Right lobe of liver (tissue), 6 donors: ENCODE results near the gene PPP6R1. TPM values are rescaled to one million over a fixed set of nuclear protein-coding genes. Genes with fewer than 3 reads are reported as not detected.

Experiments
- ATAC-seq, 4 donors: fragments of 200-7000 bp; cut with Tn5 transposase; one replicate each; pipeline ENCODE4 v1.9.1; 2020; ENCODE audit warnings: mild to moderate bottlenecking in 4 of 4, moderate library complexity in 4 of 4
- DNase-seq, 3 donors: peaks; one replicate each; pipeline ENCODE4 v3.0.0-alpha.2; 2020
- H3K27ac ChIP-seq, 3 donors: fragments of 200-600 bp; one replicate each; pipeline ENCODE4 v1.8.0; 2022
- H3K27me3 ChIP-seq, 2 donors: fragments of 200-600 bp; one replicate each; pipeline ENCODE4 v1.8.0; 2022
- H3K36me3 ChIP-seq, 4 donors: fragments of 200-600 bp; sonication (generic) in 1 of 4; one replicate each; pipeline versions ENCODE4 v1.5.1 to v1.8.0; 2017 to 2022; ENCODE audit warnings: control low read depth in 1 of 4
- H3K4me1 ChIP-seq, 4 donors: fragments of 200-600 bp; sonication (generic) in 1 of 4; one replicate each; pipeline versions ENCODE4 v1.5.1 to v1.8.0; 2017 to 2022; ENCODE audit warnings: control low read depth in 1 of 4
- H3K4me3 ChIP-seq, 3 donors: fragments of 200-600 bp; one replicate each; pipeline ENCODE4 v1.8.0; 2022
- H3K9me3 ChIP-seq, 4 donors: fragments of 200-600 bp; sonication (generic) in 1 of 4; one replicate each; pipeline versions ENCODE4 v1.5.1 to v1.8.0; 2017 to 2022; ENCODE audit warnings: control low read depth in 1 of 4
- CTCF ChIP-seq, 4 donors: fragments of 200-600 bp in 3 of 4; fragments of 450-650 bp in 1 of 4; IDR thresholded peaks; one replicate each; pipeline versions ENCODE4 v1.5.1 to v1.8.0; 2016 to 2022; ENCODE audit warnings: antibody characterized with exemption in 4 of 4, mild to moderate bottlenecking in 2 of 4
- POLR2A ChIP-seq: fragments of 450-650 bp; IDR thresholded peaks from one replicate; pipeline ENCODE4 v1.6.1; 2017; ENCODE audit warnings: antibody characterized with exemption, mild to moderate bottlenecking
- WGBS: methylation state at CpG from one replicate; pipeline ENCODE4 v1.1.6; 2018; ENCODE audit warnings: low coverage, low lambda C conversion rate; ENCODE audit not compliant: insufficient coverage; ENCODE audit errors: missing lambda C conversion rate; 5-methylcytosine and 5-hydroxymethylcytosine counted together
- intact Hi-C, 2 donors: fragments of 100-400 bp; cut with DNase I; formaldehyde crosslinking; loops; one replicate each; pipeline versions ENCODE4 v1.11.2 to v1.14.1; 2022
- total RNA-seq, 6 experiments: library from RNA; depleted of rRNA in 2 of 6; stranded (reverse); fragments of >200 nt in 2 of 6; fragmentation: NEBNext Ultra II Directional in 3 of 6; extraction: Animal tissue kit (Norgen Biotek cat#: 25700) in 3 of 6; gene quantifications; one replicate each; pipeline versions ENCODE4 v1.1.0 to v1.2.4, GENCODE V29; 2016 to 2023
- donor health status: DM: no; HTN: yes; CAD: no.
- donor health status: DM: no; HTN: no; CAD: no.
- donor health status: DM: no; HTN: no; CAD: no.
- donor health status: DM: no; HTN: yes; CAD: no.
- donor health status: DM: no; HTN: yes; CAD: no.

Gene PPP6R1
- total RNA-seq, 6 experiments from 2014 or later: 26.4 to 39.6 (median 30.2) TPM

GRCh38 chr19:55251341-55252081, 7.3 kb downstream of the PPP6R1 start:
- WGBS: 60% methylated on average over 5 of the region's 19 CpGs
- Histone ChIP-seq H3K27ac (no peak overlapping the region), H3K36me3 (peaks cover 0 to 3% (median 0%) of the 10 kb centered on the region in 4 donors), H3K27me3 (no peaks in the 10 kb centered on the region), H3K4me1 (peaks cover 0 to 15% (median 5%) of the 10 kb centered on the region in 4 donors), H3K9me3 (no peaks in the 10 kb centered on the region), H3K4me3 (no peak overlapping the region)
- TF ChIP-seq POLR2A (no peak), CTCF (IDR thresholded peaks at IDR 0.05) (no peak)
- intact Hi-C loops: loop anchor here in 1 of 2 donors (10.0 kb wide), 1 partner anchor 57 kb away; no protein-coding TSS in a partner anchor
- ATAC-seq: no peak
- DNase-seq: no peak

GRCh38 chr19:55250262-55251036, 8.4 kb downstream of the PPP6R1 start:
- peaks cover 0 to 4% (median under 1%) of the 10 kb centered on the region in 4 donors for H3K4me1 ChIP-seq
- intact Hi-C loops: loop anchor here in 1 of 2 donors (10.0 kb wide), 1 partner anchor 56 kb away; no protein-coding TSS in a partner anchor
- H3K27ac ChIP-seq: no peak overlapping the region
- H3K9me3 ChIP-seq: no peaks in the 10 kb centered on the region
- no peak for TF ChIP-seq POLR2A
- TF ChIP-seq CTCF (IDR thresholded peaks at IDR 0.05): no peak
- no peak overlapping the region for H3K4me3 ChIP-seq
- no peaks in the 10 kb centered on the region for H3K27me3 ChIP-seq
- no peak for DNase-seq
- peaks cover 0 to 11% (median 1%) of the 10 kb centered on the region in 4 donors for H3K36me3 ChIP-seq
- WGBS: 88% methylated on average over 4 of the region's 18 CpGs
- ATAC-seq: no peak

GRCh38 chr19:55249841-55250240, 9.0 kb downstream of the PPP6R1 start:
- WGBS: no CpG with 5 or more reads among the region's 11 CpGs
- Histone ChIP-seq H3K4me3 (no peak overlapping the region), H3K27me3 (no peaks in the 10 kb centered on the region), H3K36me3 (peaks cover 0 to 17% (median 4%) of the 10 kb centered on the region in 4 donors), H3K27ac (no peak overlapping the region), H3K9me3 (no peaks in the 10 kb centered on the region), H3K4me1 (no peaks in the 10 kb centered on the region)
- DNase-seq (no peak), ATAC-seq (no peak)
- TF ChIP-seq CTCF (IDR thresholded peaks at IDR 0.05) (no peak), POLR2A (no peak)
- intact Hi-C loops: loop anchor here in 1 of 2 donors (10.0 kb wide), 1 partner anchor 55 kb away; no protein-coding TSS in a partner anchor

GRCh38 chr19:55248704-55249103, 10.1 kb downstream of the PPP6R1 start:
- no peak overlapping the region for H3K27ac ChIP-seq
- no peaks in the 10 kb centered on the region for H3K9me3 ChIP-seq
- intact Hi-C loops: no loop called here
- no peaks in the 10 kb centered on the region for H3K27me3 ChIP-seq
- peaks cover 0 to 29% (median 6%) of the 10 kb centered on the region in 4 donors for H3K36me3 ChIP-seq
- ATAC-seq (no peak), DNase-seq (no peak)
- 90% methylated on average over 2 of the region's 9 CpGs for WGBS
- TF ChIP-seq CTCF (IDR thresholded peaks at IDR 0.05) (no peak), POLR2A (no peak)
- H3K4me1 ChIP-seq: no peaks in the 10 kb centered on the region
- no peak overlapping the region for H3K4me3 ChIP-seq
